ENCODE measurements around the gene EXOG.

Gene EXOG, protein sequence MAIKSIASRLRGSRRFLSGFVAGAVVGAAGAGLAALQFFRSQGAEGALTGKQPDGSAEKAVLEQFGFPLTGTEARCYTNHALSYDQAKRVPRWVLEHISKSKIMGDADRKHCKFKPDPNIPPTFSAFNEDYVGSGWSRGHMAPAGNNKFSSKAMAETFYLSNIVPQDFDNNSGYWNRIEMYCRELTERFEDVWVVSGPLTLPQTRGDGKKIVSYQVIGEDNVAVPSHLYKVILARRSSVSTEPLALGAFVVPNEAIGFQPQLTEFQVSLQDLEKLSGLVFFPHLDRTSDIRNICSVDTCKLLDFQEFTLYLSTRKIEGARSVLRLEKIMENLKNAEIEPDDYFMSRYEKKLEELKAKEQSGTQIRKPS

DNA sequence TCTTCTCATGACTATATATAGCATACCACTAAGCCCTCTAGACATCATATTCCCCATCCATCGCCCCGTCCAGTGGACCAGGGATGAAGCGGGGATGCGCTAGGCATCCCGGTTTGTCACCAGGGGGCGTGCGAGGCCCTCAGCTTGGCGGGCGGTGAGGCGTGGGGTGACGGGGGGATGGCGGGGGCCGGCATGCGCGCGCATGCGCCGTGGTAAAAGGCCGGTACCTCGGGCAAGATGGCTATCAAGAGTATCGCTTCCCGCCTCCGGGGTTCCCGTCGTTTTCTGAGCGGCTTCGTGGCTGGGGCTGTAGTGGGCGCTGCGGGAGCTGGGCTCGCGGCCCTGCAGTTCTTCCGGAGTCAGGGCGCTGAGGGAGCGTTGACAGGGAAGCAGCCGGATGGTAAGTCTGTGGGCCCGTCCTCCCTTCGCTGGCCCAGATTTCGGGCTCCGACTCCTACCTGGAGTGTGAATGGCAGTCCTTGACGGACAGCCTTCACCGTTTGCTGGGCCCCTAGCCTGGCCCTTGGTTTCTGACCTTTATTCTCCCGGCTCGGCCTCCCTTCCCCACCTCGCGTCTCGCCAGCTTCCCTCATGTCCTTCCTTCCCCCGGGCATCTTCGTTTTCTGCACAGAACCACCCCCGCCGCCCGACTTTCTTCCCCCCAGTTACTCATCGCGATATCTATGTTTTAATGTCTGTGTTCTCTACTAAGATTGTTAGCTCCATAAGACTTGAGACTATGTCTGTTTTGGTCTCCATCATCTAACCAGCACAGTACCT lies at the start of gene EXOG:
Gene EXOG (plus strand): TSS at position 210 of the 780 bp plus-strand sequence. CDS start 28 bp downstream, at position 238.
- in situ Hi-C loops (cut with HindIII; ENCODE audit: low sequenced_read_pairs) = no loop called here
- peak; percentile 94 for DNase-seq (ENCODE audit: low read depth, low spot score)
- peak within 1 kb of the TSS; percentile 93 for H3K4me3 ChIP-seq (ENCODE audit: low read depth, low read length)
- TF ChIP-seq, protein P1, sequence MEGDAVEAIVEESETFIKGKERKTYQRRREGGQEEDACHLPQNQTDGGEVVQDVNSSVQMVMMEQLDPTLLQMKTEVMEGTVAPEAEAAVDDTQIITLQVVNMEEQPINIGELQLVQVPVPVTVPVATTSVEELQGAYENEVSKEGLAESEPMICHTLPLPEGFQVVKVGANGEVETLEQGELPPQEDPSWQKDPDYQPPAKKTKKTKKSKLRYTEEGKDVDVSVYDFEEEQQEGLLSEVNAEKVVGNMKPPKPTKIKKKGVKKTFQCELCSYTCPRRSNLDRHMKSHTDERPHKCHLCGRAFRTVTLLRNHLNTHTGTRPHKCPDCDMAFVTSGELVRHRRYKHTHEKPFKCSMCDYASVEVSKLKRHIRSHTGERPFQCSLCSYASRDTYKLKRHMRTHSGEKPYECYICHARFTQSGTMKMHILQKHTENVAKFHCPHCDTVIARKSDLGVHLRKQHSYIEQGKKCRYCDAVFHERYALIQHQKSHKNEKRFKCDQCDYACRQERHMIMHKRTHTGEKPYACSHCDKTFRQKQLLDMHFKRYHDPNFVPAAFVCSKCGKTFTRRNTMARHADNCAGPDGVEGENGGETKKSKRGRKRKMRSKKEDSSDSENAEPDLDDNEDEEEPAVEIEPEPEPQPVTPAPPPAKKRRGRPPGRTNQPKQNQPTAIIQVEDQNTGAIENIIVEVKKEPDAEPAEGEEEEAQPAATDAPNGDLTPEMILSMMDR (IDR thresholded peaks at IDR 0.05; ENCODE audit: low read depth, low read length) = peak; percentile 91

DNA sequence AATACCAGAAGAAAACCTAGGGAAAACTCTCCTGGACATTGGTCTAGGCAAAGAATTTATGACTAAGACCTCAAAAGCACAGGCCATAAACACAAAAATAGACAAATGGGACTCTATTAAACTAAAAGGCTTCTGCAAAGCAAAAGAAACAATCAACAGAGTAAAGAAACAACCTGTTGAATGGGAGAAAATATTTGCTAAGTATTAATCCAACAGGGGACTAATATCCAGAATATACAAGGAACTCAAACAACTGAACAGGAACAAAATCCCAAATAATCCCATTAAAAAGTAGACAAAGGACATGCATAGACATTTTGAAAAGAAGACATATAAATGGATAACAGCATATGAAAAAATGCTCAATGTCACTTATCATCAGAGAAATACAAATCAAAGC lies 49.3 kb upstream of the EXOG start:
- TF ChIP-seq, protein P1 (IDR thresholded peaks at IDR 0.05; ENCODE audit: low read depth, low read length) = no peak
- H3K4me3 ChIP-seq (ENCODE audit: low read depth, low read length) = no peak overlapping the region
- in situ Hi-C loops (cut with HindIII; ENCODE audit: low sequenced_read_pairs) = no loop called here
- no peak for DNase-seq (ENCODE audit: low read depth, low spot score)

DNA sequence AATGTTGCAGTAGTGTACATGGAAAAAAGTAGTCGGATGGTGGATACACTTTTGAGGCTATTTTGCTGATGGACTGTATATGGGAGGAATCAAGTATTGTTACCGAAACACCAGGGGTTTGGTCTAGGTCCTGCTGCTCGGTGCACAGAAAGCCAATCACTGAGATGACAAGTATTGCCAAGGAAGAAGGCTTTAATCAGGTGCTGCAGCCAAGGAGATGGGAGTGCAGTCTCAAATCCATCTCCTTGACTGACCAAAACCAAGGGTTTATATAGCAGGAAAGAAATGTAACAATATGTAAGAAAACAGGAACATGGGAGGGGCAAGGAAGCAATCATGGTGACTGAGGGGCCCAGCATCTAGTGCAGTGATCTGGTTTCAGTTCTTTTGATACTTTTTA lies 45.3 kb upstream of the EXOG start:
- DNase-seq (ENCODE audit: low read depth, low spot score) = no peak
- TF ChIP-seq, protein P1 (IDR thresholded peaks at IDR 0.05; ENCODE audit: low read depth, low read length) = no peak
- H3K4me3 ChIP-seq (ENCODE audit: low read depth, low read length) = no peak overlapping the region
- in situ Hi-C loops (cut with HindIII; ENCODE audit: low sequenced_read_pairs) = no loop called here

DNA sequence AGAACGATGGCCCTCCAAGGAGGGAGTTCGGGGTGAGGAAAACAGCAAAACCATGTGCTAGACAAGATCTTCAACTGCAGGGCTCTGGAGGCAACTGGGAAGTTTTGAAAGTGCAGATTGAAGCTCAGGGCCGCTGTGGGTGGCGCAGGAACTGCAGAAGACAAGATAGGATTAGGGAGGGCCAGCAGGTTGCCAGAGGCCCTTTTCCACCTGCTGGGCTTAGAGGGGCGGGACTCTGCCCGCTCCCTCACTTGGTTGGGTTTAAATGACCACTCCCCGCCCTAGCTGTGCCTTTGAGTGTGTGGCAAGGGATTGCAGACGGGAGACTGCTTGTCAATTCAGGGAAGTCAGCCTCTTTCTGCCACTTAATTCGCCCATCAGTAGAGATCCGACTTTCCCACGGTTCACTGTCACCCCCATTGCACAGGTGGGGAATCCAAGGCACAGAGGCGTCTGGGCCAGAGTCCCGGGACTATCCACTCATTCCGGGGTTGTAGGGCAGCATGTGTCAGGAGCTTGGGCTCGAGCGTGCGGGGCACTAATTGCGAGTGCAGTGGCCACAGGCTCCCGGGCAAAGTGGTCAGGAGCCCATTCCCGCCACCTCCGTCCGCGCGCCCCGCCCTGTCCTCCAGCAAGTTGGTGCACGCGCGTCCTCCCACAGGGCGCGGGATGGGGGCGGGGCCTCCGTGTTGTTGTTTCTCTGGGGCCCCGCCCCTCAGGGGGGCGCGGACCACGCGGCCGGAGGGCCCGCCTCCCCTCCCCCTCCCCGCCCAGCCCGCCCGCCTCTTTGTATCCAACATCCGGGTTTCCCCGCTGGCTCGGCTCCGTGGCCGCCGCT lies 42.8 kb upstream of the EXOG start, which contains the start of gene ACVR2B:
Gene ACVR2B (plus strand): TSS at position 816 of the 838 bp plus-strand sequence. CDS start 433 bp downstream, outside the sequence.
- peak within 1 kb of the TSS; percentile 67 for H3K4me3 ChIP-seq (ENCODE audit: low read depth, low read length)
- TF ChIP-seq, protein P1 (IDR thresholded peaks at IDR 0.05; ENCODE audit: low read depth, low read length) = no peak
- in situ Hi-C loops (cut with HindIII; ENCODE audit: low sequenced_read_pairs) = no loop called here
- DNase-seq (ENCODE audit: low read depth, low spot score) = peak; percentile 66

DNA sequence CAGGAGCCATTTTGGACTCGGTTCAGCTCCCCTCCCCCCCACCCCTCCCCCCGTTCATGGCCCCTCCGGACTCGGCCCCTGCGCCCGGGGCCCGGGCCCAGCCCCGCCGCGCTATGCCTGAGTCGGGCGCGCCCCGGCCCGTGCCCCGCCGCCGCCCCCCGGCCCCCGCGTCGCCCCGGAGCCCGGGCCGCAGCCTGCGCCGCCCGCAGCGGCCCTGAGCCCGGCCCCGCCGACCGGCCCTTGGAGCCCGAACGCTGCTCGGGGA lies 42.3 kb upstream of the EXOG start:
- peak overlapping the region; percentile 67 for H3K4me3 ChIP-seq (ENCODE audit: low read depth, low read length)
- in situ Hi-C loops (cut with HindIII; ENCODE audit: low sequenced_read_pairs) = no loop called here
- TF ChIP-seq, protein P1 (IDR thresholded peaks at IDR 0.05; ENCODE audit: low read depth, low read length) = no peak
- no peak for DNase-seq (ENCODE audit: low read depth, low spot score)

DNA sequence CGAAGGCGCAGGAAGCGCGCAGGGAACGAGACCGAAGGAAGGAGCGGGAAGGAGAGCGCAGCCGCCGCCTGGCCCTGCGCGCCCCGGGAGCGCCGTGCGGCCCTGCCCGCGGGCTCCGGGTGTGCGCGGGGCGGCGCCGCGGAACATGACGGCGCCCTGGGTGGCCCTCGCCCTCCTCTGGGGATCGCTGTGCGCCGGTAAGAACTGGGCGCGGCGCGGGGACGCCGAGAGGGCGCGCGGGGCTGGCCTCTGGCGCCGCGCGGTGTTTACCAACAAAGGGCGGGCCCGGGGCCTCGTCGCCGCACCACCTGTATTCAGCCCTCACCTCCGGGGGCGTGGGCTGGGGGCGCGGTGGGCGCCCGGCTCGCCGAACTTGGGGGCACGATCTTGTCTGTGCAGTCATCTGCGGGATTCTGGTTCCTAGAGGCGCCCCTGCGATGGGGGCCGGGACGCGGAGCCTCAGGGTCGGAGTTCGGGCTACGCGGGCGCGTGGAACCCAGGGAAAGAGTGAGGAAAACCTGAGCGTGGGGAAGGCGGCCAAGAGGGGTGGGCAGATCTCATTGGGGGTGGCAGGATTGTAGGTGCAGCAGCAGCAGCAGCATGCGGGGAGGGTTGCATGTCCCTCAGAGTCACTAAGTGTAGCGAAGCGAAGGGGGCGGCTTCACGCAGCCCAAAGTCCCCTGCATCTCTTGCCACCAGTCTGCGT lies 41.8 kb upstream of the EXOG start:
- peak overlapping the region; percentile 67 for H3K4me3 ChIP-seq (ENCODE audit: low read depth, low read length)
- TF ChIP-seq, protein P1 (IDR thresholded peaks at IDR 0.05; ENCODE audit: low read depth, low read length) = no peak
- peak; percentile 5 for DNase-seq (ENCODE audit: low read depth, low spot score)
- in situ Hi-C loops (cut with HindIII; ENCODE audit: low sequenced_read_pairs) = no loop called here
